GM23248 (cell line): ENCODE results near the gene MBP. TPM values are rescaled to one million over a fixed set of nuclear protein-coding genes. Genes with fewer than 3 reads are reported as not detected.
"Not testable (repeated sequence)": the region's sequence is repeated elsewhere in the genome, so short reads cannot be mapped to it uniquely, and the experiment has no call there.

ENCODE experiments used
- DNase-seq: peaks from one replicate; pipeline ENCODE4 v3.0.0-alpha.2; 2015
- H2AFZ ChIP-seq: fragments of 200-600 bp; sonication (generic); 2 replicates; pipeline ENCODE4 v1.6.1; 2016; ENCODE audit warnings: antibody characterized with exemption
- H3F3A ChIP-seq: fragments of 200-600 bp; sonication (generic); 2 replicates; pipeline ENCODE4 v1.6.1; 2016; ENCODE audit warnings: mild to moderate bottlenecking, antibody characterized with exemption, mixed run types; ENCODE audit not compliant: insufficient read depth
- H3K27ac ChIP-seq: fragments of 200-600 bp; sonication (generic); 2 replicates; pipeline ENCODE4 v1.5.1; 2016; ENCODE audit warnings: mild to moderate bottlenecking
- H3K27me3 ChIP-seq: fragments of 200-600 bp; sonication (generic); replicated peaks from 2 replicates; pipeline ENCODE4 v1.6.1; 2016; ENCODE audit warnings: mild to moderate bottlenecking; ENCODE audit not compliant: insufficient read depth
- H3K36me3 ChIP-seq: fragments of 200-600 bp; sonication (generic); 2 replicates; pipeline ENCODE4 v1.6.1; 2016; ENCODE audit warnings: low read depth, mild to moderate bottlenecking
- H3K4me1 ChIP-seq: fragments of 200-600 bp; sonication (generic); 2 replicates; pipeline ENCODE4 v1.6.1; 2016; ENCODE audit warnings: mild to moderate bottlenecking; ENCODE audit not compliant: insufficient read depth
- H3K4me2 ChIP-seq: fragments of 200-600 bp; sonication (generic); one replicate; pipeline ENCODE4 v1.6.1; 2016; ENCODE audit warnings: mild to moderate bottlenecking; ENCODE audit not compliant: unreplicated experiment
- H3K4me3 ChIP-seq: fragments of 200-600 bp; sonication (generic); 2 replicates; pipeline ENCODE4 v1.5.1; 2016; ENCODE audit warnings: mild to moderate bottlenecking
- H3K79me2 ChIP-seq: fragments of 200-600 bp; sonication (generic); 2 replicates; pipeline ENCODE4 v1.6.1; 2016; ENCODE audit warnings: mild to moderate bottlenecking; ENCODE audit not compliant: insufficient read depth
- H3K9ac ChIP-seq: fragments of 200-600 bp; sonication (generic); 2 replicates; pipeline ENCODE4 v1.6.1; 2016; ENCODE audit warnings: mild to moderate bottlenecking
- H3K9me2 ChIP-seq: fragments of 200-600 bp; sonication (generic); 2 replicates; pipeline ENCODE4 v1.6.1; 2016; ENCODE audit warnings: mixed run types, mild to moderate bottlenecking, moderate library complexity; ENCODE audit not compliant: insufficient read depth
- H3K9me3 ChIP-seq: fragments of 200-600 bp; sonication (generic); one replicate; pipeline ENCODE4 v1.6.1; 2017; ENCODE audit warnings: low read depth
- H4K20me1 ChIP-seq: fragments of 200-600 bp; sonication (generic); 2 replicates; pipeline ENCODE4 v1.6.0; 2016; ENCODE audit not compliant: insufficient read depth
- EZH2 ChIP-seq: fragments of 200-600 bp; sonication (generic); IDR thresholded peaks from 2 replicates; pipeline ENCODE4 v1.6.1; 2018; ENCODE audit warnings: antibody characterized with exemption, mild to moderate bottlenecking; ENCODE audit not compliant: insufficient read depth, poor library complexity, severe bottlenecking
- EZH2phosphoT487 ChIP-seq: fragments of 200-600 bp; sonication (generic); IDR thresholded peaks from 2 replicates; pipeline ENCODE4 v1.6.1; 2018; ENCODE audit warnings: antibody characterized with exemption, moderate library complexity, mild to moderate bottlenecking, low read depth; ENCODE audit not compliant: insufficient read depth
- WGBS, 2 experiments: methylation state at CpG; one replicate each; pipeline ENCODE4 v1.1.6; 2015 to 2017; ENCODE audit warnings: low lambda C conversion rate in 2 of 2, low coverage in 1 of 2; ENCODE audit errors: missing lambda C conversion rate in 2 of 2; 5-methylcytosine and 5-hydroxymethylcytosine counted together
- in situ Hi-C: fragments of 300-500 bp; cut with MboI; formaldehyde crosslinking; loops from 2 replicates; pipeline ENCODE4 v1.15.0; 2020
- polyA plus RNA-seq: library from polyadenylated mRNA; unstranded; fragments of >200 nt; fragmentation: Nextera tagmentation; extraction: Ambion mirVana; gene quantifications from 2 replicates; pipeline ENCODE4 v1.2.1, GENCODE V29; 2016
- total RNA-seq: library from RNA; depleted of rRNA; stranded (reverse); fragments of >200 nt; shearing (Covaris generic); gene quantifications from 2 replicates; pipeline ENCODE4 v1.2.3, GENCODE V29; 2014

MBP gene
- total and polyA plus RNA-seq, 2 experiments from 2014 or later: 2.2 to 2.9 TPM

DNA sequence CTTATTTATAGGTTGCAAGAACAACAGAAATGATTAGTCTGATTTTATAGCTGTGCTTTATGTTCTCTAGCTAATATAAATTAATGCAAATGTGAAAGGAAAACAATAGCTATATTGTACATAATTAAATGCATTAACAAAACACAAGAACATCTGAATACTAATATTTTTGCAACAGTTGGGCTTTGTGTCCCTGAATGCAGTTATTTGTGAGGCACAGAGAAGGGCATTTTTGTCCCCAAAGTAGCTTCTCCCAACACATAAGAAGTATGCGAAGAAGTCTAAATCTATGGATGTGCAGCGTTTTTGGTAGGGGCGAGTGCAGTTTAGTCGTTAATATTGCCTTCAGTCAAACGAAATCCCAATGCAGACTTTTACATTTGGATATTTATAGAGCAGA lies 110.0 kb downstream of the MBP start:
- 59 to 64% methylated on average over 5 of the region's 5 CpGs for WGBS, 2 experiments

DNA sequence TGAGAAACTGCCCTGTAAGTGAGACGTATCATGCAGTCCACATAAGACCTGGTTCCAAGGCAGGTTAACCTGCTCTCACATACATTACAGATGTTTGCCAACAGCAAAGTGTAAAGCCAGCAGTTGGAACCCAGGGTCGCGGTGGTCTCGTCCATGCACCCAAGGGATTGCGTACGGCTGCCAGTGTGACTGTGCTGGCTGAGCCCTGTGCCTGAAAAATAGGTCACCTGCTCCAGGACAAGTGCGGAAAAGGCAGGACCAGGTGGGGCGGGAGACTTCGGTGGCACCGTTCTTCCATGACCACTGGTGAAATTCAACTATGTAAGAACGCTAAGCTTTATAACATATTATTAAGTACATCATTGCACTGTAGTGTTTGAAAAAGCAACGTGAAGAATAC lies 110.5 kb downstream of the MBP start:
- TF ChIP-seq EZH2phosphoT487: no peak
- TF ChIP-seq EZH2: no peak
- H3F3A ChIP-seq: no peaks in the 10 kb centered on the region
- no peaks in the 10 kb centered on the region for H3K79me2 ChIP-seq
- no peaks in the 10 kb centered on the region for H4K20me1 ChIP-seq
- H3K4me1 ChIP-seq: no peaks in the 10 kb centered on the region
- H3K9ac ChIP-seq: no peak overlapping the region
- no peak overlapping the region for H2AFZ ChIP-seq
- no peaks in the 10 kb centered on the region for H3K9me2 ChIP-seq
- H3K27me3 ChIP-seq: no peaks in the 10 kb centered on the region; the same call in 1 of the 2 replicates
- WGBS, 2 experiments: 70 to 72% methylated on average over 12 of the region's 12 CpGs
- H3K36me3 ChIP-seq: no peaks in the 10 kb centered on the region
- no peak overlapping the region for H3K27ac ChIP-seq
- no peak overlapping the region for H3K4me3 ChIP-seq
- no peaks in the 10 kb centered on the region for H3K9me3 ChIP-seq
- DNase-seq: no peak
- H3K4me2 ChIP-seq: no peak overlapping the region
- in situ Hi-C loops: no loop called here

More for the DNA sequence above, 110.0 kb downstream of the MBP start:
- no peaks in the 10 kb centered on the region for H3K9me3 ChIP-seq
- no peak for DNase-seq
- no peak overlapping the region for H3K4me2 ChIP-seq
- H3K9ac ChIP-seq: no peak overlapping the region
- no peak overlapping the region for H3K27ac ChIP-seq
- H2AFZ ChIP-seq: no peak overlapping the region
- TF ChIP-seq EZH2 (no peak), EZH2phosphoT487 (no peak)
- H3K4me3 ChIP-seq: no peak overlapping the region
- H3K27me3 ChIP-seq: no peaks in the 10 kb centered on the region; the same call in 1 of the 2 replicates
- in situ Hi-C loops: no loop called here
- no peaks in the 10 kb centered on the region for H3K9me2 ChIP-seq
- H3K4me1 ChIP-seq: no peaks in the 10 kb centered on the region
- H3K79me2 ChIP-seq: no peaks in the 10 kb centered on the region
- no peaks in the 10 kb centered on the region for H3F3A ChIP-seq
- H3K36me3 ChIP-seq: no peaks in the 10 kb centered on the region
- H4K20me1 ChIP-seq: no peaks in the 10 kb centered on the region

DNA sequence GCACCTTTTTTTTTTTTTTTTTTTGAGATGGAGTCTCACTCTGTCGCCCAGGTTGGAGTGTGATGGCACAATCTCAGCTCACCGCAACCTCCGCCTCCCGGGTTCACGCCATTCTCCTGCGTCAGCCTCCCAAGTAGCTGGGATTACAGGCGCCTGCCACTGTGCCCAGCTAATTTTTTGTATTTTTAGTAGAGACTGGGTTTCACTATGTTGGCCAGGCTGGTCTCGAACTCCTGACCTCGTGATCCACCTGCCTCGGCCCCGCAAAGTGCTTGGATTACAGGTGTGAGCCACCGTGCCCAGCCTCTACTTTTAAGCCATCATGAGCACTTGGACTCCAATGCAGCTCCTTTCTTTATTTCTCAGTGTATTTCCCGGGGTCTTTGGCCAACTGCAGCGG lies 111.1 kb downstream of the MBP start:
- H3K4me3 ChIP-seq, H3K27ac ChIP-seq, H3K36me3 ChIP-seq, H3K9me3 ChIP-seq, DNase-seq, H3K9me2 ChIP-seq, H4K20me1 ChIP-seq, in situ Hi-C loops, H3K79me2 ChIP-seq, H3K4me1 ChIP-seq, H2AFZ ChIP-seq, H3K9ac ChIP-seq, H3K27me3 ChIP-seq, H3F3A ChIP-seq, H3K4me2 ChIP-seq: not testable (repeated sequence)
- WGBS, 2 experiments: 68 to 75% methylated on average over 12 to 14 of the region's 14 CpGs

DNA sequence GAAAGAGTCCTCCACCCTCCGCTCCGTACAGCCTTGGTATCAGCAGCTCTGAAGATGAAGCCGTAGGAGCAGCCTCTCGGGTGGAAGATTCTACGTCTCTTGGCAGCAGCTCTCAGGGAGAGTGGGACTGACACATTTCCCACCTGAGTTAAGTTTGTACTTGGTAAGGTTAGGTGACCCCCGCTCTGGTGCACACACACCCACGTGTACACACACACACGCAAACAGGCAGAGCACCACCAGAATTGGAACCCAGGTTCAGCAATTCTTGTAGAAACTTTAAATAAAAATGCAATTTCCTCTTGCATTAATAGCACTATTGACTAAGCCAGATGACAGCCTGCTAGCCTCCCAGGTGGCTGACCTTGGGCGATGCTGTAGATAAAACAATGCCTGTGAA lies 111.5 kb downstream of the MBP start:
- H4K20me1 ChIP-seq: no peaks in the 10 kb centered on the region
- no peak overlapping the region for H3K4me2 ChIP-seq
- in situ Hi-C loops: no loop called here
- no peaks in the 10 kb centered on the region for H3F3A ChIP-seq
- H2AFZ ChIP-seq: no peak overlapping the region
- H3K9me3 ChIP-seq: no peaks in the 10 kb centered on the region
- H3K9me2 ChIP-seq: no peaks in the 10 kb centered on the region
- H3K27ac ChIP-seq: no peak overlapping the region
- H3K9ac ChIP-seq: no peak overlapping the region
- no peak for DNase-seq
- no peaks in the 10 kb centered on the region for H3K79me2 ChIP-seq
- H3K36me3 ChIP-seq: no peaks in the 10 kb centered on the region
- H3K27me3 ChIP-seq: no peaks in the 10 kb centered on the region; the same call in 1 of the 2 replicates
- H3K4me3 ChIP-seq: no peak overlapping the region
- WGBS, 2 experiments: 79 to 84% methylated on average over 9 of the region's 9 CpGs
- H3K4me1 ChIP-seq: no peaks in the 10 kb centered on the region
- TF ChIP-seq EZH2 (no peak), EZH2phosphoT487 (no peak)

DNA sequence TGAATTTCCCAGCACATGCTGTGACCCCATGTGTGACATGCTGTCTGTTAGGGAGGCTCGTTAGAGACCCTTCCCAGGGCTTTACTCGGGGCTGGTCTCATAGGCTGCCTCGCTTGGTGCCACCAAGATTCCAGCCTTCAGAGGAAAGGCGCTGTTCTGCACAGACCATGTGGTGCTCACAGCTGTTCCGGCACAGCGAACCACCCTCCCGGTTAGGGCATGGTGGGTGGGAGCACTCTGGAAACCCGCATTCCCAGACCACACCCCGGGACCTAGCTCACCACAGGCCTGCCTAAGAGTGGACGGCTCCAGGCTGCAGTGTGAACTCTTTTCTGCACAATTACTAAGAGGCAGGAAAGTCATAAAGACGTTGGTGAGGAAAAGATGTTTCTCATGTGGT lies 112.0 kb downstream of the MBP start:
- H3K27ac ChIP-seq: no peak overlapping the region
- no peak overlapping the region for H2AFZ ChIP-seq
- H3K27me3 ChIP-seq: no peaks in the 10 kb centered on the region; the same call in none of the 2 replicates
- in situ Hi-C loops: no loop called here
- H3K9ac ChIP-seq: no peak overlapping the region
- no peaks in the 10 kb centered on the region for H3K4me1 ChIP-seq
- H3K36me3 ChIP-seq: no peaks in the 10 kb centered on the region
- DNase-seq: no peak
- no peaks in the 10 kb centered on the region for H3F3A ChIP-seq
- H3K4me3 ChIP-seq: no peak overlapping the region
- WGBS, 2 experiments: 44 to 53% methylated on average over 11 of the region's 11 CpGs
- H3K79me2 ChIP-seq: no peaks in the 10 kb centered on the region
- no peaks in the 10 kb centered on the region for H4K20me1 ChIP-seq
- no peaks in the 10 kb centered on the region for H3K9me2 ChIP-seq
- TF ChIP-seq EZH2 (no peak), EZH2phosphoT487 (no peak)
- H3K4me2 ChIP-seq: no peak overlapping the region
- no peaks in the 10 kb centered on the region for H3K9me3 ChIP-seq
